NT2/D1 (cell line): ENCODE measurements around the gene ATAD2B.

Source experiments
- SUZ12 ChIP-seq: IDR thresholded peaks from 2 replicates; pipeline ENCODE4 v1.6.1; 2011; ENCODE audit not compliant: insufficient read length, insufficient read depth; ENCODE audit errors: extremely low read depth
- YY1 ChIP-seq: IDR thresholded peaks from 2 replicates; pipeline ENCODE4 v1.6.1; 2011; ENCODE audit not compliant: insufficient read length, insufficient read depth

- TF ChIP-seq SUZ12 (no peak), YY1 (no peak)
These were observed 154.2 kb downstream of the ATAD2B start for GRCh38 chr2:23772684-23773083.
